K562 (cell line): ENCODE results near the gene FRMD4B. TPM values are rescaled to one million over a fixed set of nuclear protein-coding genes. Genes with fewer than 3 reads are reported as not detected.

ENCODE experiments used
- ATAC-seq: fragments of 200-7000 bp; cut with Tn5 transposase; 3 replicates; pipeline ENCODE4 v1.9.1; 2020; ENCODE audit warnings: moderate library complexity
- BruUV-seq: library from RNA; stranded (reverse); fragments of 400-500 nt; replicated peaks from 2 replicates; lab custom pipeline; 2021; lab: Mats Ljungman, UMichigan
- CTCF ChIA-PET: fragments of 300-600 bp; formaldehyde crosslinking; extraction: SDS; loops from one replicate; lab custom pipeline; 2021; ENCODE audit warnings: low intra/inter-chr PET ratio; lab: Yijun Ruan, JAX
- POLR2A ChIA-PET: fragments of 300-600, 350-650 bp; sonication (Branson Sonifier 250); formaldehyde crosslinking; extraction: SDS; loops from one replicate; lab custom pipeline; 2021; ENCODE audit warnings: antibody characterized with exemption, inconsistent platforms; lab: Yijun Ruan, JAX
- DNase-seq, 4 experiments: peaks; one replicate each; pipeline versions ENCODE4 v3.0.0 to v3.0.0-alpha.2; 2011 to 2018; ENCODE audit warnings: low spot score in 3 of 4, mixed read lengths in 3 of 4; ENCODE audit errors: extremely low read depth in 1 of 4
- FAIRE-seq: peaks from 2 replicates; lab custom pipeline; 2011; peaks lifted over from hg19 to GRCh38; lab: Jason Lieb, UNC
- H2AFZ ChIP-seq: 2 replicates; pipeline ENCODE4 v1.6.0; 2011; ENCODE audit warnings: low read depth, low read length, control low read depth, inconsistent platforms
- H3K27ac ChIP-seq: fragments of 200-600 bp; 3 replicates; pipeline ENCODE4 v1.8.0; 2011; ENCODE audit warnings: low read depth, mild to moderate bottlenecking, control low read depth, inconsistent platforms, low read length, moderate library complexity, mixed read lengths; ENCODE audit errors: extremely low read depth
- H3K27me3 ChIP-seq, 2 experiments: fragments of 300-600 bp in 1 of 2; 2 replicates in 1 of 2; 3 replicates in 1 of 2; pipeline versions ENCODE4 v1.6.0 to v1.8.0; 2011; ENCODE audit warnings: inconsistent platforms in 2 of 2, low read length in 2 of 2, mild to moderate bottlenecking in 1 of 2, mixed read lengths in 1 of 2, moderate library complexity in 1 of 2; ENCODE audit not compliant: control insufficient read depth in 2 of 2, insufficient read depth in 2 of 2
- H3K36me3 ChIP-seq: fragments of 300-600 bp; 3 replicates; pipeline ENCODE4 v1.8.0; 2011; ENCODE audit warnings: mild to moderate bottlenecking, low read length, inconsistent platforms; ENCODE audit not compliant: control insufficient read depth, insufficient read depth
- H3K4me1 ChIP-seq, 2 experiments: fragments of 200-600 bp in 1 of 2; replicated peaks in 1 of 2; 2 replicates in 1 of 2; 3 replicates in 1 of 2; pipeline versions ENCODE4 v1.5.1 to v1.8.0; 2011; ENCODE audit warnings: inconsistent platforms in 2 of 2, low read length in 2 of 2, mild to moderate bottlenecking in 1 of 2, mixed read lengths in 1 of 2, moderate library complexity in 1 of 2; ENCODE audit not compliant: control insufficient read depth in 2 of 2, insufficient read depth in 2 of 2
- H3K4me2 ChIP-seq: 2 replicates; pipeline ENCODE4 v1.6.1; 2011; ENCODE audit warnings: low read length, control low read depth, inconsistent platforms, mixed read lengths; ENCODE audit not compliant: insufficient read depth
- H3K4me3 ChIP-seq: fragments of 200-600 bp; sonication (generic), shearing (Covaris generic); 2 replicates; pipeline ENCODE4 v1.5.1; 2016; ENCODE audit warnings: control low read depth, inconsistent platforms
- H3K79me2 ChIP-seq: fragments of 200-600 bp; 3 replicates; pipeline ENCODE4 v1.8.0; 2011; ENCODE audit warnings: low read length, inconsistent platforms; ENCODE audit not compliant: control insufficient read depth, insufficient read depth
- H3K9ac ChIP-seq, 2 experiments: 2 replicates each; pipeline versions ENCODE4 v1.6.0 to v1.6.1; 2011; ENCODE audit warnings: low read depth in 2 of 2, low read length in 2 of 2, control low read depth in 1 of 2, inconsistent platforms in 1 of 2, mild to moderate bottlenecking in 1 of 2, mixed read lengths in 1 of 2; ENCODE audit not compliant: insufficient read depth in 1 of 2
- H3K9me1 ChIP-seq: one replicate; pipeline ENCODE4 v1.6.0; 2011; ENCODE audit warnings: inconsistent platforms, mild to moderate bottlenecking, low read length, moderate library complexity; ENCODE audit not compliant: control insufficient read depth, insufficient read depth
- H3K9me3 ChIP-seq: replicated peaks from 2 replicates; pipeline ENCODE4 v1.5.1; 2011; ENCODE audit warnings: low read depth, low read length, inconsistent platforms; ENCODE audit not compliant: control insufficient read depth, insufficient read depth
- H4K20me1 ChIP-seq: replicated peaks from 2 replicates; pipeline ENCODE4 v1.6.1; 2011; ENCODE audit warnings: low read length, inconsistent platforms, mixed read lengths; ENCODE audit not compliant: control insufficient read depth, insufficient read depth
- ATF2 ChIP-seq: sonication (generic); formaldehyde crosslinking; IDR thresholded peaks from 2 replicates; pipeline ENCODE4 v1.8.1; 2022; ENCODE audit warnings: missing genetic modification reagents
- CREM ChIP-seq: IDR thresholded peaks from 2 replicates; pipeline ENCODE4 v1.6.1; 2014; ENCODE audit warnings: antibody characterized with exemption, low read depth
- DEAF1 ChIP-seq: fragments of 450-650 bp; formaldehyde crosslinking; IDR thresholded peaks from 2 replicates; pipeline ENCODE4 v1.4.0; 2020; ENCODE audit warnings: mild to moderate bottlenecking, moderate library complexity
- MIER1 ChIP-seq: fragments of 450-650 bp; IDR thresholded peaks from 2 replicates; pipeline ENCODE4 v1.6.1; 2016; ENCODE audit warnings: antibody characterized with exemption, mild to moderate bottlenecking, low read depth
- NR1H2 ChIP-seq: sonication (generic); formaldehyde crosslinking; IDR thresholded peaks from 2 replicates; pipeline ENCODE4 v1.4.0; 2020; ENCODE audit warnings: mild to moderate bottlenecking, missing genetic modification reagents
- PURB ChIP-seq: sonication (generic); formaldehyde crosslinking; IDR thresholded peaks from 2 replicates; pipeline ENCODE4 v1.9.0; 2021; ENCODE audit warnings: low read depth, mild to moderate bottlenecking, missing genetic modification reagents
- TAL1 ChIP-seq: fragments of 450-650 bp; IDR thresholded peaks from 2 replicates; pipeline ENCODE4 v1.6.1; 2016; ENCODE audit warnings: mild to moderate bottlenecking
- ZBTB9 ChIP-seq: fragments of 450-650 bp; formaldehyde crosslinking; IDR thresholded peaks from 2 replicates; pipeline ENCODE4 v1.4.0; 2020; ENCODE audit warnings: mild to moderate bottlenecking, moderate library complexity
- ZNF143 ChIP-seq: sonication (generic); formaldehyde crosslinking; IDR thresholded peaks from 2 replicates; pipeline ENCODE4 v1.9.0; 2022; ENCODE audit warnings: mild to moderate bottlenecking, missing genetic modification reagents
- ZNF3 ChIP-seq: fragments of 250-450 bp; sonication (Bioruptor Pico); IDR thresholded peaks from 2 replicates; pipeline ENCODE4 v1.5.0; 2021; ENCODE audit warnings: mild to moderate bottlenecking, moderate library complexity
- ZNF41 ChIP-seq: fragments of 250-450 bp; sonication (Bioruptor Pico); conservative IDR thresholded peaks from 2 replicates; pipeline ENCODE4 v1.4.0; 2020; ENCODE audit warnings: mild to moderate bottlenecking
- ZNF511 ChIP-seq: sonication (generic); formaldehyde crosslinking; IDR thresholded peaks from 2 replicates; pipeline ENCODE4 v1.8.0; 2022; ENCODE audit warnings: mild to moderate bottlenecking, missing genetic modification reagents
- WGBS: fragments of 100-300 bp; shearing (Covaris generic); methylation state at CpG from one replicate; pipeline ENCODE4 v1.1.6; 2016; ENCODE audit warnings: low coverage, mixed read lengths; ENCODE audit not compliant: insufficient coverage; ENCODE audit errors: missing lambda C conversion rate; 5-methylcytosine and 5-hydroxymethylcytosine counted together
- in situ Hi-C: fragments of 300-500 bp; cut with MboI; formaldehyde crosslinking; loops from 4 replicates; pipeline ENCODE4 v1.15.0; 2018; ENCODE audit warnings: inconsistent platforms, mixed read lengths
- intact Hi-C: fragments of 100-400 bp; cut with micrococcal nuclease; formaldehyde crosslinking; loops from 2 replicates; pipeline ENCODE4 v1.14.2; 2022
- polyA plus RNA-seq, 8 experiments: library from polyadenylated mRNA; depleted of rRNA in 4 of 8; stranded (reverse) in 5 of 8; unstranded in 3 of 8; fragments of >200 nt; fragmentation: Nextera tagmentation in 2 of 8; fragmentation: Illumina TruSeq in 1 of 8; extraction: Ambion mirVana in 2 of 8; extraction: Trizol in 1 of 8; gene quantifications; 2 replicates each; pipeline versions ENCODE4 v1.2.1 to v1.2.3, GENCODE V29; 2011 to 2014; ENCODE audit warnings: inconsistent platforms in 1 of 8, missing spikeins in 1 of 8
- total RNA-seq, 7 experiments: library from RNA; depleted of rRNA in 6 of 7; stranded (reverse); fragments of >200 nt in 6 of 7; fragmentation: Illumina TruSeq in 2 of 7; extraction: Trizol in 2 of 7; gene quantifications; 2 replicates each; pipeline versions ENCODE4 v1.2.1 to v1.2.3, GENCODE V29; 2011 to 2021; ENCODE audit warnings: low replicate concordance in 1 of 7
- TF ChIP-seq, protein P1 (sequence below): fragments of 450-650 bp; IDR thresholded peaks from 2 replicates; pipeline ENCODE4 v1.6.1; 2017; ENCODE audit warnings: antibody characterized with exemption, mild to moderate bottlenecking

Gene FRMD4B
- total and polyA plus RNA-seq, 9 of the 15 experiments (the other 6 are each of a cell fraction or from before 2014, with no cell fraction given), result 0.03 to 0.09 (median 0.04) TPM; not detected in 3

GRCh38 chr3:69122403-69122802, 263.5 kb downstream of the FRMD4B start, which contains the start of gene LMOD3 (continued):
- TF ChIP-seq, protein P1, sequence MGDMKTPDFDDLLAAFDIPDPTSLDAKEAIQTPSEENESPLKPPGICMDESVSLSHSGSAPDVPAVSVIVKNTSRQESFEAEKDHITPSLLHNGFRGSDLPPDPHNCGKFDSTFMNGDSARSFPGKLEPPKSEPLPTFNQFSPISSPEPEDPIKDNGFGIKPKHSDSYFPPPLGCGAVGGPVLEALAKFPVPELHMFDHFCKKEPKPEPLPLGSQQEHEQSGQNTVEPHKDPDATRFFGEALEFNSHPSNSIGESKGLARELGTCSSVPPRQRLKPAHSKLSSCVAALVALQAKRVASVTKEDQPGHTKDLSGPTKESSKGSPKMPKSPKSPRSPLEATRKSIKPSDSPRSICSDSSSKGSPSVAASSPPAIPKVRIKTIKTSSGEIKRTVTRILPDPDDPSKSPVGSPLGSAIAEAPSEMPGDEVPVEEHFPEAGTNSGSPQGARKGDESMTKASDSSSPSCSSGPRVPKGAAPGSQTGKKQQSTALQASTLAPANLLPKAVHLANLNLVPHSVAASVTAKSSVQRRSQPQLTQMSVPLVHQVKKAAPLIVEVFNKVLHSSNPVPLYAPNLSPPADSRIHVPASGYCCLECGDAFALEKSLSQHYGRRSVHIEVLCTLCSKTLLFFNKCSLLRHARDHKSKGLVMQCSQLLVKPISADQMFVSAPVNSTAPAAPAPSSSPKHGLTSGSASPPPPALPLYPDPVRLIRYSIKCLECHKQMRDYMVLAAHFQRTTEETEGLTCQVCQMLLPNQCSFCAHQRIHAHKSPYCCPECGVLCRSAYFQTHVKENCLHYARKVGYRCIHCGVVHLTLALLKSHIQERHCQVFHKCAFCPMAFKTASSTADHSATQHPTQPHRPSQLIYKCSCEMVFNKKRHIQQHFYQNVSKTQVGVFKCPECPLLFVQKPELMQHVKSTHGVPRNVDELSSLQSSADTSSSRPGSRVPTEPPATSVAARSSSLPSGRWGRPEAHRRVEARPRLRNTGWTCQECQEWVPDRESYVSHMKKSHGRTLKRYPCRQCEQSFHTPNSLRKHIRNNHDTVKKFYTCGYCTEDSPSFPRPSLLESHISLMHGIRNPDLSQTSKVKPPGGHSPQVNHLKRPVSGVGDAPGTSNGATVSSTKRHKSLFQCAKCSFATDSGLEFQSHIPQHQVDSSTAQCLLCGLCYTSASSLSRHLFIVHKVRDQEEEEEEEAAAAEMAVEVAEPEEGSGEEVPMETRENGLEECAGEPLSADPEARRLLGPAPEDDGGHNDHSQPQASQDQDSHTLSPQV, result no peak
- TF ChIP-seq PURB, result no peak
- no peak for TF ChIP-seq ZNF143
- TF ChIP-seq MIER1, result no peak

DNA sequence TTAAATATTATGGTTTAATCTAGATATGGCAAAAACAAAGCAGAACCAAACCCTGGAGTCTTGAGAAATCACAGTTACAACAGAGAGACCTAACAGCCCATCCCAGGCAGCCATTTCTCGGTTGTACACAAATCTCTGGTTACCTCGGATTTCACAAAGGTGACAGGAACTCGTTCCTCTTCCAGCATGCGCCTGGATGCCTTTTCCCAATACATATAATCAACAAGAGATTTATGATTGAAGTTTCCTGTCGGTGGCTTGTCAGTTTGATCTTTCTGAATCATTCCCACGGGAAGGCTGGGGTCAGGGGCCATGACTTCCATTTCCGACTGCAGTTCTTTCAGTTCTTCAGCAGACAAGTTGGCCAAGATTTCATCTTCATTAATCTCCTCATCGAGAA, 263.9 kb downstream of the FRMD4B start:
- Histone ChIP-seq H3K9ac (no peak overlapping the region), H3K27ac (no peak overlapping the region), H3K79me2 (no peaks in the 10 kb centered on the region), H2AFZ (no peak overlapping the region), H3K27me3 (no peaks in the 10 kb centered on the region; a peak in 1 of 5 replicates), H3K4me1 (no peaks in the 10 kb centered on the region; a peak in 1 of 5 replicates), H3K9me1 (no peaks in the 10 kb centered on the region), H3K4me2 (no peak overlapping the region), H3K9me3 (no peaks in the 10 kb centered on the region), H4K20me1 (no peaks in the 10 kb centered on the region), H3K4me3 (no peak overlapping the region), H3K36me3 (no peaks in the 10 kb centered on the region)
- no peak for DNase-seq
- POLR2A ChIA-PET, result no interaction called here
- FAIRE-seq, result no peak
- intact Hi-C loops (loop anchor here (1.0 to 2.0 kb wide), 2 partner anchors 39 to 185 kb away; no protein-coding TSS in a partner anchor), in situ Hi-C loops (no loop called here)
- CTCF ChIA-PET, result no interaction called here
- no peak for ATAC-seq
- WGBS, result 7% methylated on average over 8 of the region's 8 CpGs
- BruUV-seq, result no TSS peak
- no peak for TF ChIP-seq ZNF3 (CRISPR knock-in tag)
- TF ChIP-seq TAL1, result no peak
- TF ChIP-seq ZNF511 (CRISPR knock-in tag), result no peak
- TF ChIP-seq DEAF1 (CRISPR knock-in tag), result no peak
- no peak for TF ChIP-seq ZNF41
- no peak for TF ChIP-seq ZBTB9
- TF ChIP-seq ATF2 (CRISPR knock-in tag), result no peak
- TF ChIP-seq CREM, result no peak
- no peak for TF ChIP-seq NR1H2 (CRISPR knock-in tag)
